Prostate gland (tissue), 2 donors: ENCODE measurements around the gene TSSC4.

Experiments
- CTCF ChIP-seq, 4 experiments: fragments of 200-600 bp in 2 of 4; fragments of 450-650 bp in 2 of 4; sonication (generic) in 2 of 4; IDR thresholded peaks; 1 replicate in 3 of 4; 2 replicates in 1 of 4; pipeline ENCODE4 v1.5.1; 2016 to 2019; ENCODE audit warnings: antibody characterized with exemption in 4 of 4, mild to moderate bottlenecking in 2 of 4, moderate library complexity in 2 of 4
- POLR2A ChIP-seq: fragments of 450-650 bp; IDR thresholded peaks from one replicate; pipeline ENCODE4 v1.6.1; 2016; ENCODE audit warnings: antibody characterized with exemption, mild to moderate bottlenecking
- POLR2AphosphoS5 ChIP-seq: sonication (generic); formaldehyde crosslinking; IDR thresholded peaks from one replicate; pipeline ENCODE4 v1.6.1; 2017; ENCODE audit warnings: antibody characterized with exemption

DNA sequence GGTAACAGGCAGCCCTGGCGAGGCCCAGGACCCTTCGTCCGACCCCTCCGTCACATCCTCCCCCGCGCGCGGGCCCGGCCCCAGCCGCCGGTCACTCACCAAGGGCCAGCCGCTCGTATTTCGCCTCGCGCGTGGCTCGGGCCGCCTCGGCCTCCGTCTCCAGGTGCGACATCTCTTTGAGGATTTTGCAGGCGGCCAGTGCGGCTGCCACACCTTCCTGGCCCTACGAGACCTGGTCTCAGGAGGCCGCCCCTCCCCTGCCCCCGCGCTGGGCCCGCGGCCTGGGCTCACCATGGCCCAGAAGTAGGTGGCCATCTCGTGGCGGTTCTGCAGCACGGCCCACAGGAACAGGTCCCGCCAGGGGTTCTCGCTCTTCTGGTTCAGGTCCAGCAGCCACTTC lies 14.1 kb downstream of the TSSC4 start:
- TF ChIP-seq CTCF (IDR thresholded peaks at IDR 0.05) (no peak), POLR2A (no peak), POLR2AphosphoS5 (no peak)
